Uterine smooth muscle cell (primary cell): ENCODE results near the gene ZNF181. TPM values are rescaled to one million over a fixed set of nuclear protein-coding genes. Genes with fewer than 3 reads are reported as not detected.

ENCODE experiments used
- total RNA-seq: library from RNA; depleted of rRNA; stranded (reverse); fragments of >200 nt; gene quantifications from 2 replicates; pipeline ENCODE4 v1.2.3, GENCODE V29; 2014

Gene ZNF181
- 16.0 and 18.2 TPM in 2 replicates for total RNA-seq

DNA sequence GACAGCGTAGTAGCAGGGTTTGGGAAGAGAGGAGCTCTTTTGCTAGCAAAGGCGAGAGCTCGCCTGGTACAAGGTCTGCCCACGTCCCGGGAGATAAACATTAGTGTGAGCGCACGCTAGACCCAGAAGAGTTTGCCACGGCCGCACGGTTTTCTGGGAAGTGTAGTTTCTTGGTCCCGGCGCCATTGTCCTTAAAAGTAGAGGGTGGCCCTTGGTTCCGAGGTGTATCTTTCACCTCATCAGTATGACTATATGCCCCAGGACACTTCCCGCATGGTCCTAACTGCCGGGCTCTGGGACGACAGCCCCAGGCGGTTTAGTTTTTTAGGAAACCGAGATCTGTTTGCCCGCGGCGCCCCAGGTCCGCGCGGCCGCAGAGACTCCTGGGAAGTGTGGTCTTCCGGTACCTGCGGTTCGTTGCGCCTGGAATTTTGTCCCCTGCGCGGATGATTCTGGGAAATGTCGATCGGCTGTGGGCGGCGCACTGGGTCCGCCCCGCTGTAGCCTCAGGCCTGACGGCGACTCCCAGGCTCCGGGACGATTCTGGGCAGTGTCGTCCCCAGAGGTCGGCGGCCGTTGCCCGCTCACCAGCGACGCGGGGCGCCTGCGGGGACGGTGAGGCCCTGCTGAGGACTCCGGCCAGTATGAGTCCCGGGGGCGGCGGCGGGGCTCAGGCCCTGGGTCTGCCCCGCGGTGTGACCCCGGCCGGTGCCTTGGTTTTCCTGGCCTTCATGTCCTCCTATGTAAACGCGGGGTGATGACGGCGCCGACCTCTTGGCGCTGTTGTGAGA lies at the start of gene ZNF181:
Gene ZNF181 (plus strand): TSS at position 498 of the 791 bp plus-strand sequence. CDS start 795 bp downstream, outside the sequence.

GRCh38 chr19:34772697-34773554 lies 38.9 kb downstream of the ZNF181 start, which contains the start of gene ZNF599:
ZNF599 (minus strand) TSS chr19:34773215; CDS start chr19:34772841, 374 bp downstream.

Other genes with a start within 250 kb of the ZNF181 start
- gene SCGB2B2, start 57.1 kb upstream of the ZNF181 start, total RNA-seq: under 0.01 TPM in 1 of 2 replicates, not detected in the other
- gene ZNF302, start 56.6 kb upstream of the ZNF181 start, total RNA-seq: 10.3 and 15.0 TPM in 2 replicates
- 5.6 and 7.1 TPM in 2 replicates for gene ZNF599, start 39.0 kb downstream of the ZNF181 start, total RNA-seq
- 2.2 and 2.4 TPM in 2 replicates for gene ZNF30, start 192.7 kb downstream of the ZNF181 start, total RNA-seq
- gene ZNF792, start 230.0 kb downstream of the ZNF181 start, total RNA-seq: 3.0 and 5.1 TPM in 2 replicates